ENCODE results near the gene LSM12. TPM values are rescaled to one million over a fixed set of nuclear protein-coding genes. Genes with fewer than 3 reads are reported as not detected.

Gene LSM12
- total and polyA plus RNA-seq, 7 donors = 39.6 to 65.9 (median 47.9) TPM

GRCh38 chr17:44086364-44087311 lies 20.2 kb upstream of the LSM12 start:
- 54 to 61% (median 55%) methylated on average over 21 to 23 of the region's 23 CpGs for WGBS, 3 donors
- peak overlapping the region; percentile 63 for H3K27ac ChIP-seq
- peaks cover 6% of the 10 kb centered on the region for H3K4me1 ChIP-seq
- TF ChIP-seq, protein P1, sequence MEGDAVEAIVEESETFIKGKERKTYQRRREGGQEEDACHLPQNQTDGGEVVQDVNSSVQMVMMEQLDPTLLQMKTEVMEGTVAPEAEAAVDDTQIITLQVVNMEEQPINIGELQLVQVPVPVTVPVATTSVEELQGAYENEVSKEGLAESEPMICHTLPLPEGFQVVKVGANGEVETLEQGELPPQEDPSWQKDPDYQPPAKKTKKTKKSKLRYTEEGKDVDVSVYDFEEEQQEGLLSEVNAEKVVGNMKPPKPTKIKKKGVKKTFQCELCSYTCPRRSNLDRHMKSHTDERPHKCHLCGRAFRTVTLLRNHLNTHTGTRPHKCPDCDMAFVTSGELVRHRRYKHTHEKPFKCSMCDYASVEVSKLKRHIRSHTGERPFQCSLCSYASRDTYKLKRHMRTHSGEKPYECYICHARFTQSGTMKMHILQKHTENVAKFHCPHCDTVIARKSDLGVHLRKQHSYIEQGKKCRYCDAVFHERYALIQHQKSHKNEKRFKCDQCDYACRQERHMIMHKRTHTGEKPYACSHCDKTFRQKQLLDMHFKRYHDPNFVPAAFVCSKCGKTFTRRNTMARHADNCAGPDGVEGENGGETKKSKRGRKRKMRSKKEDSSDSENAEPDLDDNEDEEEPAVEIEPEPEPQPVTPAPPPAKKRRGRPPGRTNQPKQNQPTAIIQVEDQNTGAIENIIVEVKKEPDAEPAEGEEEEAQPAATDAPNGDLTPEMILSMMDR (IDR thresholded peaks at IDR 0.05) = no peak
- DNase-seq = peak; percentile 61 to 80
- intact Hi-C loops (cut with DNase I) = no loop called here
- ATAC-seq = peak; percentile 70 to 82 (median 77)
- no peaks in the 10 kb centered on the region for H3K27me3 ChIP-seq (ENCODE audit: insufficient read depth in 3 of 3, low read length in 2 of 3)
- H3K36me3 ChIP-seq (ENCODE audit: insufficient read depth in 1 of 2, low read depth in 1 of 2) = peaks cover 5 to 98% of the 10 kb centered on the region in 2 donors
- H3K9me3 ChIP-seq = no peaks in the 10 kb centered on the region
- no peak overlapping the region for H3K4me3 ChIP-seq

DNA sequence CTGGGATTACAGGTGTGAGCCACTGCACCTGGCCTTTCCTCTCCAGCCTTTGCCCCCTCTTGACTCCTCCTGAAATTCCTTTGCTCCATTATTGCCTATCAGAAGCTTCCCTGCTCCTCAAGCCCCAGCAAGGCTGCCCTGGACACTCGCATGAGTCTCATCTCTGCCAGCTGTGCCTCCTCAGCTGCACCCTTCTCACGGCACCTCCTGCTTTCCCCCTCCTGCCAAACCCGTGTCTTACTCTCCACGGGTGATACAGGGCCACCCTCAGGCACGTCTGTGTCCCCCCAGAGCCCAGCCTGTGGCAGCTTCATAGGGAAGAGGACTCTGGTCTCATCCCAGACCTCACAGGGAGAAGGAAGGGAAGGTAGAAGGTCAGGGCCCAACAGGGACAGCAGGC lies 19.4 kb upstream of the LSM12 start:
- peaks cover 5 to 98% of the 10 kb centered on the region in 2 donors for H3K36me3 ChIP-seq (ENCODE audit: insufficient read depth in 1 of 2, low read depth in 1 of 2)
- intact Hi-C loops (cut with DNase I) = no loop called here
- no peaks in the 10 kb centered on the region for H3K27me3 ChIP-seq (ENCODE audit: insufficient read depth in 3 of 3, low read length in 2 of 3)
- no peak for ATAC-seq
- TF ChIP-seq, protein P1 (IDR thresholded peaks at IDR 0.05) = no peak
- H3K9me3 ChIP-seq = no peaks in the 10 kb centered on the region
- peaks cover 6% of the 10 kb centered on the region for H3K4me1 ChIP-seq
- no peak for DNase-seq
- 62 to 74% (median 66%) methylated on average over 5 of the region's 5 CpGs for WGBS, 3 donors
- H3K4me3 ChIP-seq = no peak overlapping the region
- H3K27ac ChIP-seq = peak overlapping the region; percentile 63

DNA sequence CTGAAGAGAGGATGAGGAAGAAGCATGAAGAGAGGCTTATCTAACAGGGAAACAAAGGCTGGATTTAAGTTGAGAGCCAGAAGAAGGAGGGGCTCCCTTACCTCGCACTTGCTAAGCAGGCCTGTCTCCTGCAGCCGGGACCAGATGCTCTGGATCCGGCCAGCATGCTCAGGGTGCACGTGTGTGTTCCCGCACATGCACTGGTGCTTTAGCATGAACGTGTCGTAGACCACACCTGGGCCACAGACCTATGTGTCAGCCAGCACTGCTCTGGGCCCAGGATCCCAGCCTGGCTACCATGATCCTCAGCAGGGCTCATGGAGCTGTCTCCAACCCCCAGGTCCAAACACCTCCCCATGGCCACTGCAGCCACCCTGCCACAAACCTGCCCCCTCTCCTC lies 18.4 kb upstream of the LSM12 start:
- Histone ChIP-seq H3K4me3 (no peak overlapping the region), H3K27me3 (ENCODE audit: insufficient read depth in 3 of 3, low read length in 2 of 3) (no peaks in the 10 kb centered on the region), H3K4me1 (peaks cover 6% of the 10 kb centered on the region), H3K9me3 (no peaks in the 10 kb centered on the region), H3K27ac (no peak overlapping the region), H3K36me3 (ENCODE audit: insufficient read depth in 1 of 2, low read depth in 1 of 2) (peaks cover 5 to 98% of the 10 kb centered on the region in 2 donors)
- DNase-seq (no peak), ATAC-seq (no peak)
- 82 to 93% (median 86%) methylated on average over 7 of the region's 7 CpGs for WGBS, 3 donors
- intact Hi-C loops (cut with DNase I) = no loop called here
- TF ChIP-seq, protein P1 (IDR thresholded peaks at IDR 0.05) = no peak

DNA sequence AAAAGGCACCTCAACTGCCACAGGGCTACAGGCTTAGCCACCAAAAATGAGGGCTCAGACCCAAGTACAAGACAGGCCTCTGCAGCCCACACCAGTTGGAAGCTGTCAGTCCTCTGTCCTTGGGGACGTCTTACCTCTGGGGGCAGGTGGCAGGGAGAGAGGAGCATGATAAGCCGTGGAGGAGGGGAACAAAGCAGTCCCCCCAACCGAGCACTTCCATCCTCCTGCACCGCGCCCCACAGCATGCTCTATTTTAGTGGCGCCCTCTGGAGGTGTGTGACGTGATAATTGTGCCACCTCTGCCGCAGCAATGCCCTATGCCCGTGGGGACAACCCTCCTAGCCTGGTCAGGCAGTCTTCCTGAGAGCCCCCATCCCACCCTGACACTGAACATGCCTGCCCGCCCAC lies 17.7 kb upstream of the LSM12 start:
- WGBS, 3 donors = 61 to 68% (median 65%) methylated on average over 10 of the region's 10 CpGs
- peak in 1 of 4 donors; percentile 23 for ATAC-seq
- no peaks in the 10 kb centered on the region for H3K27me3 ChIP-seq (ENCODE audit: insufficient read depth in 3 of 3, low read length in 2 of 3)
- peaks cover 5 to 98% of the 10 kb centered on the region in 2 donors for H3K36me3 ChIP-seq (ENCODE audit: insufficient read depth in 1 of 2, low read depth in 1 of 2)
- peaks cover 6% of the 10 kb centered on the region for H3K4me1 ChIP-seq
- H3K4me3 ChIP-seq = no peak overlapping the region
- H3K27ac ChIP-seq = no peak overlapping the region
- no peak for DNase-seq
- intact Hi-C loops (cut with DNase I) = no loop called here
- TF ChIP-seq, protein P1 (IDR thresholded peaks at IDR 0.05) = no peak
- H3K9me3 ChIP-seq = no peaks in the 10 kb centered on the region

Data from psoas muscle (tissue), 8 donors.